ENCODE measurements around the gene ZBTB47.

ZBTB47 gene

GRCh38 chr3:42658091-42658770, 4.7 kb downstream of the ZBTB47 start:
- peaks cover 8% of the 10 kb centered on the region for H3K4me1 Mint-ChIP-seq
- H3K4me3 Mint-ChIP-seq: no peak overlapping the region
- peaks cover 7% of the 10 kb centered on the region for H3K27me3 Mint-ChIP-seq
- H3K9me3 Mint-ChIP-seq: no peaks in the 10 kb centered on the region
- no peaks in the 10 kb centered on the region for H3K36me3 Mint-ChIP-seq
- ATAC-seq: no peak
- no peak overlapping the region for H3K27ac Mint-ChIP-seq

DNA sequence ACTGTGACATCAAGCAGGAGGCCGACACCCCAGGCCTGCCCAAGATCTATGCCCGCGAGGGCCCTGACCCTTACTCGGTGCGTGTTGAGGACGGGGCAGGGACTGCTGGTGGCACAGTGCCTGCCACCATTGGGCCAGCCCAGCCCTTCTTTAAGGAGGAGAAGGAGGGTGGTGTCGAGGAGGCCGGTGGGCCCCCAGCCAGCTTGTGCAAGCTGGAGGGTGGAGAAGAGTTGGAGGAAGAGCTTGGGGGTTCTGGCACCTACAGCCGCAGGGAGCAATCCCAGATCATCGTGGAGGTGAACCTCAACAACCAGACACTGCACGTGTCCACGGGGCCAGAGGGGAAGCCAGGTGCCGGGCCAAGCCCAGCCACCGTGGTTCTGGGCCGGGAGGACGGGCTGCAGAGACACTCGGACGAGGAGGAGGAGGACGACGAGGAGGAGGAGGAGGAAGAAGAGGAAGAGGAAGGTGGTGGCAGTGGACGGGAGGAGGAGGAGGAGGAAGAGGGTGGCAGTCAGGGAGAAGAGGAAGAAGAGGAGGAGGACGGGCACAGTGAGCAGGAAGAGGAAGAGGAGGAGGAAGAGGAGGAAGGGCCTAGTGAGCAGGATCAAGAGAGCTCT, 5.4 kb downstream of the ZBTB47 start:
- Mint-ChIP-seq H3K27me3 (peaks cover 2% of the 10 kb centered on the region), H3K9me3 (no peaks in the 10 kb centered on the region), H3K27ac (no peak overlapping the region), H3K4me1 (peaks cover 8% of the 10 kb centered on the region), H3K4me3 (no peak overlapping the region), H3K36me3 (no peaks in the 10 kb centered on the region)
- no peak for ATAC-seq

GRCh38 chr3:42659451-42660130, 6.1 kb downstream of the ZBTB47 start:
- Mint-ChIP-seq H3K4me3 (no peak overlapping the region), H3K9me3 (no peaks in the 10 kb centered on the region), H3K27ac (no peak overlapping the region), H3K27me3 (no peaks in the 10 kb centered on the region), H3K4me1 (peaks cover 11% of the 10 kb centered on the region), H3K36me3 (no peaks in the 10 kb centered on the region)
- no peak for ATAC-seq

GRCh38 chr3:42660131-42660715, 6.7 kb downstream of the ZBTB47 start:
- ATAC-seq: no peak
- Mint-ChIP-seq H3K27ac (no peak overlapping the region), H3K9me3 (no peaks in the 10 kb centered on the region), H3K4me1 (peaks cover 11% of the 10 kb centered on the region), H3K27me3 (no peaks in the 10 kb centered on the region), H3K36me3 (no peaks in the 10 kb centered on the region), H3K4me3 (no peak overlapping the region)

DNA sequence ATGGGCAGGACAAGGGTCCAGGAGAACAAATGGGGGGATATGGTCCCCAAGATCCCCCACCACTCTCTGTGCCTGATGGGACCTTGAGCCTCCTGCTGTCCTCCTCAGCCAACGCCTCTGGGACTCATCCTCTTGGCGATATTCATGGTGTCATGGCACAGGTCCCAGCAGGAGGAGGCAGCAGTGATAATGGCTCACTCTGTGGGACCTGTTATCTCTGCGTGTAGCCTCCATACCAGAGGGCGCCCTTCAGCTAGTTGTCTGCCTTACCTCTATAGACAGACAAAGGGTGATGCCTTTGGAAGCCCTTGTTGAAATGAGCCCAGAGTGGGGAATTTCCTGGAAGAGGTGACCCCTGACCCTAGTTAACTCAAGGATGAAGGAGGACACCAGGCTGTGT, 7.4 kb downstream of the ZBTB47 start:
- no peak for ATAC-seq
- Mint-ChIP-seq H3K4me1 (peaks cover 11% of the 10 kb centered on the region), H3K36me3 (no peaks in the 10 kb centered on the region), H3K9me3 (no peaks in the 10 kb centered on the region), H3K27me3 (no peaks in the 10 kb centered on the region), H3K4me3 (no peak overlapping the region), H3K27ac (no peak overlapping the region)

DNA sequence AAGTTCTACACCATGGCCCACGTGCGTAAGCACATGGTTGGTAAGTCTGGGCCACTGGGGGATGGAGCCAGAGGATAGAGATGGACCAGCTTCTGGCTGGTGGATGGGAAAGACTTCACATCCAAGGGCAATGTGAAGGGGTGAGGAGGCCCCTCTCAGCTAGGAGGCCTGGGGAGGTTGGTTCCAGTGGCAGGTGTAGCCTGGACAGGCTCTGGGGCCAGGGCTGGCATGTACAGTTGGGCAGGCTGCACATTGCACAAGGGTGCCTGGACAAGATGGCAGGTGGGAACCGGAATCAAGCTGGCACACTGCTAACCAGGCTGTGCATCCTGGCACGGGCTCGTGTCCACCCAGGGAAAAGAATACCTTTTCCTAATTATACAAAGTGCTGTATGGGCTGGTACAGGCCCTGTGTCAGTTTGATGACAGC, 8.1 kb downstream of the ZBTB47 start:
- Mint-ChIP-seq H3K4me3 (no peak overlapping the region), H3K27ac (no peak overlapping the region), H3K36me3 (no peaks in the 10 kb centered on the region), H3K4me1 (peaks cover 11% of the 10 kb centered on the region), H3K9me3 (no peaks in the 10 kb centered on the region), H3K27me3 (no peaks in the 10 kb centered on the region)
- ATAC-seq: no peak

DNA sequence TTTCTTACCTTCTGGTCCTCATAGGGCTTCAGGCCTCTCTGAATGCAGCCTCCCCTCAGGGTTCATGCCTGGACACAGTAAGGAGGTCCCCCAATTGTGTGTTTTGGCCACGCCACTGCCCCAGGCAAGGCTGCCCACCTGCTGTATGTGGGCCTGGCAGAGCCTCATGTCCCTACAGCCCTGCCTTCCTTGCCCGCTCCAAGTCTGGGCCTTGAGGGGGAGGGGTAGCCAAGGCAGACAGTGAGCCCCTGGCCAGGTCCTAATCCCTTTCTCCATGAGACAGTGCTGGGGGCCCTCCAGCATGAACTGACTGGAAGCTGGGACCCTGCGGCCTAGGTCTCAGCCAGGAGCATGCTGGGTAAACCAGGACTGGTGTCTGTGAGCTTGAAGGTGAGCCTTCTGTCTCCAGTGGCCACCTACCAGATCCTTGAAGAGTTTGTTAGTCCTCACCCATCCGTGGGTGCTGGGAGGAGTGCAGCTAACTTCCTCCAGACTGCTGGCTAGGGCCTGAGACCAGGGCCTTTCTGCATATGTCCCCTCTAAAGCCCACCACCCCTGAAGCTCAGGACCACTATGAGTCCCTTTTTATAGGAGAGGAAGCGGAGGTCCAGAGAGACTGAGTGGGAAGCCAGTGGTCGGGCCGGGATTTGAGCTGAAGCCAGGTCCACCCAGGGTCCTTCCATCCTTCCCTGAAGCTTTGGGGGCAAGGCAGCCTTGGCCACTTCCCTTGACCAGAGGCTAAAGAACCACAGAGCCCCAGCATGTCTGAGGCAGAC, 8.7 kb downstream of the ZBTB47 start:
- no peaks in the 10 kb centered on the region for H3K27me3 Mint-ChIP-seq
- no peak for ATAC-seq

DNA sequence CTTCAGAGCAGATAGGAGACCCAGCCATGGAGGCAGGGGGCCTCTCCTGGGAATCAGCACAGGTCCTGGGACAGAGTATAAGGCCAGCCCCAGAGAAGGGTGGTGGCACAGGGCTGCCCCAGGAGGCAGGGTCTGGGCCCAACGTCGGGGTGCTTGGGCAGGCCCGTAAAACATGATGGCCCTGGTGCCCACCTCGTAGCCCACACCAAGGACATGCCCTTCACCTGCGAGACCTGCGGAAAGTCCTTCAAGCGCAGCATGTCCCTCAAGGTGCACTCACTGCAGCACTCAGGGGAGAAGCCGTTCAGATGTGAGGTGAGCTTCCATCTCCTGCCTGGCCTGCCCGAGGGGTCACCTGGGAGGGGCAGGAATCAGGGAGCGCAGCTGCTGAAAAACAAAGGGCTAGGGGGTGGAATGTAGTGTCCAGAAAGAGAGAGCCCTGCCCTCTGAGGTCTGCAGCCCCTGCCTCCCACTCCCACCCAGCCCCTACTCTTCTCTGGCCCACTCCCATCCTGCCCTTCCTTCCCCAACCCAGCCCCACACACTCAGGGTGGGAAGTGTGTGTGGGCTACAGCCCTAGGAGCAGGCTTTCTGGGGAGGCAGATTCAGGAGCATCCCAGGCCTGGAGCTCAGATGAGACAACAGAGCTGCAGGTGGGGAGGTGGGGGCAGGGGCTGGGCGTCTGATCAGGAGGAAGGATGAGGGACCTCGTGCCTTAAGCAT, 9.5 kb downstream of the ZBTB47 start:
- peaks cover 11% of the 10 kb centered on the region for H3K4me1 Mint-ChIP-seq
- H3K27me3 Mint-ChIP-seq: no peaks in the 10 kb centered on the region
- no peaks in the 10 kb centered on the region for H3K9me3 Mint-ChIP-seq
- peak overlapping the region; percentile 74 for H3K27ac Mint-ChIP-seq
- no peak overlapping the region for H3K4me3 Mint-ChIP-seq
- no peak for ATAC-seq
- H3K36me3 Mint-ChIP-seq: no peaks in the 10 kb centered on the region

More for the DNA sequence above, 8.7 kb downstream of the ZBTB47 start:
- Mint-ChIP-seq H3K9me3 (no peaks in the 10 kb centered on the region), H3K4me1 (peaks cover 11% of the 10 kb centered on the region), H3K27ac (no peak overlapping the region), H3K4me3 (no peak overlapping the region), H3K36me3 (no peaks in the 10 kb centered on the region)

GRCh38 chr3:42663581-42664437, 10.3 kb downstream of the ZBTB47 start:
- H3K27ac Mint-ChIP-seq: peak overlapping the region; percentile 74
- H3K27me3 Mint-ChIP-seq: no peaks in the 10 kb centered on the region
- H3K4me1 Mint-ChIP-seq: peaks cover 11% of the 10 kb centered on the region
- no peaks in the 10 kb centered on the region for H3K9me3 Mint-ChIP-seq
- ATAC-seq: peak; percentile 64
- peak overlapping the region; percentile 66 for H3K4me3 Mint-ChIP-seq
- H3K36me3 Mint-ChIP-seq: no peaks in the 10 kb centered on the region

GRCh38 chr3:42664438-42664803, 10.9 kb downstream of the ZBTB47 start:
- Mint-ChIP-seq H3K9me3 (no peaks in the 10 kb centered on the region), H3K27ac (peak overlapping the region; percentile 74), H3K4me1 (peaks cover 11% of the 10 kb centered on the region), H3K4me3 (peak overlapping the region; percentile 56), H3K27me3 (no peaks in the 10 kb centered on the region), H3K36me3 (no peaks in the 10 kb centered on the region)
- ATAC-seq: no peak

DNA sequence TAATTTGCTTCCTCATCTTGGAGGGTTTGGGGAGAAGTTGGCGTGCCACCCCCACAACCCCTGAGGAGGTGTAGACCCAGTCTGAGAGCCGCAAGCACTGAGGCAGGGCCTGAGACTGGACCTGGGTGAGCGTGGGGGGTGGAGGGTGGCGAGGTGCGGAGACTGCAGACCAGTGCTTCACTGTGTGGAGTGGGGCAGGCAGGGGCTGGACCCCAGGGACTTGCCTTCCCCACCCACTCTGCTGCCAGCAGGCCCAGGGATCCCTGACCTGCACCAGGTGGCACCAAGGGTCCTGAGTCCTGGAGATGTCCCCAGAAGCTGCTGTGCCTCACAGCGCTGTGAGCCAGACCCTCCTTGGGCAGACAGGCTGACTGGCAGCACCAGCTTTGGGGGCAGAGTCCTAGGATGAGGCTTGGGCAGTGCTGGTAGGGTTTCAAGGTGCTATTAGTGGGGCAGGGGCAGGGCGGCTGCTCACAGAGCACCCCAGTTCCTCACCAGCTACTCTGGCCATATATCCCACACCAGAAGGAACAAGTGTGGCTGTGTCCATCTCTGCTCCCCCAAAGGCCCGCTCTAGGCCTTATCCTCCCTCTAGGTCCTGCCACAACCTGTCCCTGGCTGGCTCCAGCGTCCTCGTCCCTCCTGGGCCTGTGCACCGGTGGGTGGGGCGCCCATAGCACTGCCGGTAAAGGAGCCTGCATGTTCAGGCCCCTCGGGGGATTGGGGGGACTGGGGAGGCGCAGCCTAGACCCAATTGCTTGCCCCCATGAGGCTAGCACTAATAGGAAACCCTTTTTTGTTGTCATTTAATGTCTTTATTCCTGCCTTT, 11.8 kb downstream of the ZBTB47 start:
- H3K27ac Mint-ChIP-seq: peak overlapping the region; percentile 74
- H3K4me3 Mint-ChIP-seq: no peak overlapping the region
- no peaks in the 10 kb centered on the region for H3K36me3 Mint-ChIP-seq
- no peak for ATAC-seq
- peaks cover 11% of the 10 kb centered on the region for H3K4me1 Mint-ChIP-seq
- H3K9me3 Mint-ChIP-seq: no peaks in the 10 kb centered on the region
- no peaks in the 10 kb centered on the region for H3K27me3 Mint-ChIP-seq

DNA sequence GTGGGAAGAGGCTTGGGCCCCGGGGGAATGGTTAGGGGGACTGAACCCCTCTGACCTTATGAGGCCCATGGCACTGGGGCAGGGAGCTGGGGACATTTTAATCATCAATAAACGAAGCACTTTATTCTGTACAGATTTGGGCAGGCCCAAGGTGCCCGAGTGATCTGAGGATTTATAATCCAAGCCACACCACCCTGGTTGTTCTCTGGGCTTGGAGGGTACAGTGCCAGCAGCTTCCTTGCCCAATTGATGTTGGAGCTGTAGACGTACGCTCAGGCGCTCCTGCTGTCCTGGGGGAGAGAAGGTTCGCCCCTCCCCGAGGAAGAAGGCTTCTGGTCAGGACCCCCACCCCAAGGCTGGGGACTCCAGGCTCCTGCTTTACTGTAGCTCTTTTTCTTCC, 12.5 kb downstream of the ZBTB47 start:
- Mint-ChIP-seq H3K27ac (no peak overlapping the region), H3K27me3 (no peaks in the 10 kb centered on the region), H3K9me3 (no peaks in the 10 kb centered on the region), H3K36me3 (no peaks in the 10 kb centered on the region), H3K4me3 (no peak overlapping the region), H3K4me1 (peaks cover 11% of the 10 kb centered on the region)
- no peak for ATAC-seq

GRCh38 chr3:42666577-42666998, 13.1 kb downstream of the ZBTB47 start:
- Mint-ChIP-seq H3K9me3 (no peaks in the 10 kb centered on the region), H3K4me3 (no peak overlapping the region), H3K36me3 (no peaks in the 10 kb centered on the region), H3K27ac (no peak overlapping the region), H3K27me3 (no peaks in the 10 kb centered on the region), H3K4me1 (peaks cover 11% of the 10 kb centered on the region)
- ATAC-seq: no peak

Data from stimulated activated memory B cell treated with anti-CD40 and anti-IgM and Interleukin-4, amounts not matched to agents 10 μg/mL and 1 μg/mL and 100 μg/mL, for 72 hours (primary cell).